Measurements from ENCODE around the gene RLF.

The RLF gene

GRCh38 chr1:40248412-40248811 lies 87.2 kb downstream of the RLF start:
- no peak for TF ChIP-seq TAF1 (IDR thresholded peaks at IDR 0.05; ENCODE audit: borderline replicate concordance, insufficient read depth, low read length)
- TF ChIP-seq REST (IDR thresholded peaks at IDR 0.05; ENCODE audit: insufficient read depth in 1 of 2, low read depth in 2 of 2, low read length in 2 of 2): no peak
- TF ChIP-seq POLR2AphosphoS5 (IDR thresholded peaks at IDR 0.05; ENCODE audit: low read depth, low read length): no peak
- no peak for TF ChIP-seq FOXP2 (optimal IDR thresholded peaks at IDR 0.05; ENCODE audit: borderline replicate concordance, extremely low read depth, extremely low read length, insufficient read depth)
- TF ChIP-seq SIN3A (IDR thresholded peaks at IDR 0.05; ENCODE audit: borderline replicate concordance, insufficient read depth, low read length): no peak

GRCh38 chr1:40251456-40251855 lies 90.3 kb downstream of the RLF start:
- no peak for TF ChIP-seq FOXP2 (optimal IDR thresholded peaks at IDR 0.05; ENCODE audit: borderline replicate concordance, extremely low read depth, extremely low read length, insufficient read depth)
- TF ChIP-seq SIN3A (IDR thresholded peaks at IDR 0.05; ENCODE audit: borderline replicate concordance, insufficient read depth, low read length): no peak
- no peak for TF ChIP-seq REST (IDR thresholded peaks at IDR 0.05; ENCODE audit: insufficient read depth in 1 of 2, low read depth in 2 of 2, low read length in 2 of 2)
- TF ChIP-seq POLR2AphosphoS5 (IDR thresholded peaks at IDR 0.05; ENCODE audit: low read depth, low read length): no peak
- no peak for TF ChIP-seq TAF1 (IDR thresholded peaks at IDR 0.05; ENCODE audit: borderline replicate concordance, insufficient read depth, low read length)

GRCh38 chr1:40252601-40253000 lies 91.4 kb downstream of the RLF start:
- TF ChIP-seq POLR2AphosphoS5 (IDR thresholded peaks at IDR 0.05; ENCODE audit: low read depth, low read length) (no peak), SIN3A (IDR thresholded peaks at IDR 0.05; ENCODE audit: borderline replicate concordance, insufficient read depth, low read length) (no peak), REST (IDR thresholded peaks at IDR 0.05; ENCODE audit: insufficient read depth in 1 of 2, low read depth in 2 of 2, low read length in 2 of 2) (no peak), TAF1 (IDR thresholded peaks at IDR 0.05; ENCODE audit: borderline replicate concordance, insufficient read depth, low read length) (no peak), FOXP2 (optimal IDR thresholded peaks at IDR 0.05; ENCODE audit: borderline replicate concordance, extremely low read depth, extremely low read length, insufficient read depth) (no peak)

- TF ChIP-seq TAF1 (IDR thresholded peaks at IDR 0.05; ENCODE audit: borderline replicate concordance, insufficient read depth, low read length) (no peak), POLR2AphosphoS5 (IDR thresholded peaks at IDR 0.05; ENCODE audit: low read depth, low read length) (no peak), SIN3A (IDR thresholded peaks at IDR 0.05; ENCODE audit: borderline replicate concordance, insufficient read depth, low read length) (no peak), REST (IDR thresholded peaks at IDR 0.05; ENCODE audit: insufficient read depth in 1 of 2, low read depth in 2 of 2, low read length in 2 of 2) (no peak), FOXP2 (optimal IDR thresholded peaks at IDR 0.05; ENCODE audit: borderline replicate concordance, extremely low read depth, extremely low read length, insufficient read depth) (no peak)
These were observed 94.0 kb downstream of the RLF start for GRCh38 chr1:40255231-40255630.

Measured in PFSK-1 (cell line).